SH-SY5Y (cell line): ENCODE measurements around the gene ABCF1.

Experiments
- GATA2 ChIP-seq: IDR thresholded peaks from 2 replicates; pipeline ENCODE4 v1.6.1; 2011; ENCODE audit warnings: mild to moderate bottlenecking, low read depth, low read length
- GATA3 ChIP-seq: IDR thresholded peaks from 2 replicates; pipeline ENCODE4 v1.6.1; 2011; ENCODE audit warnings: low read depth, mild to moderate bottlenecking, low read length, moderate library complexity

Gene ABCF1

DNA sequence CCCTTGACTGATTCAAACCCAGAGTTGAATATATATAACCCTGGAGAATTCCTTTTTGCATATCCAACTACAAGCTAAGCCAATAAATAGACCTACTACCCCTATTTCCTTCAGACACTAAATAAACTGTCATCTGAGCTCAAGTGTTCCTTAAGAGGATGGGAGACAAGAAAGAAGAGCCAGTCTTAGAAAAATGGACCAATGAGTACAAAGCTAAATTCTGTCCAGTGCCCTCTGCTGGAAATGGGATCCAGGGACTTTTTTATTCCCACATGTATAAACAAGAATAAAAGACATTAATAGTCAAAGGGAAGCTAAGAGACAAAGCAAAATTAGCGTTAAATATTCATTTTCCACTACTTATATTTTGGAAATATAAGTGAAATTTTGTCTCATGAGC lies 41.0 kb downstream of the ABCF1 start:
- TF ChIP-seq GATA3 (no peak), GATA2 (no peak)

DNA sequence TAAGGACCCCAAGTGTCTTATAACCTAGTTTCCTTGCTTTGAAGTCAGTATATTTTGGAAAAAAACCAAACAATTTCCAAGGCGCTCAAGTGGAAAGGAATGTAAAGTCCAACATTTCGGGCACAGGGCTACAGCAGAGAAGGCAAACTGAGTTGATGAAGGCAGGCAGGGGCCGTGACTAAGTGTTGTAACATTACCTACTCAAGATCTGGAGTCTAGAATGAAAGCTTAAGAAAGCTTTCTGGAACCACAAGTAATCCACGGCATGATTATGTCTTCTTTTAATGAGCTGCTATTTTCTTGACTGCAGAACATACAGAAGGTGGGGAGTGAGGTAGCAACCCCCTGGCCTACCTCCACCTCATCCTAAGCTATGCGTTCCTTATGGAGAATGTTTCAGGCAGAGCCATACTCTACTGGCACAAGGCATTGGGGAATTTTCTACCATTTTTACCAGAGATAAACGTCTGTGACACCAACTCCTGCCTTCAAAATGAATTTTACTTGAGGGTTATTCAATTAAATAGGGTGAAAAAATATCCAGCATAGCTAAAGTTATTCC lies 41.5 kb downstream of the ABCF1 start:
- no peak for TF ChIP-seq GATA3
- TF ChIP-seq GATA2 = no peak

DNA sequence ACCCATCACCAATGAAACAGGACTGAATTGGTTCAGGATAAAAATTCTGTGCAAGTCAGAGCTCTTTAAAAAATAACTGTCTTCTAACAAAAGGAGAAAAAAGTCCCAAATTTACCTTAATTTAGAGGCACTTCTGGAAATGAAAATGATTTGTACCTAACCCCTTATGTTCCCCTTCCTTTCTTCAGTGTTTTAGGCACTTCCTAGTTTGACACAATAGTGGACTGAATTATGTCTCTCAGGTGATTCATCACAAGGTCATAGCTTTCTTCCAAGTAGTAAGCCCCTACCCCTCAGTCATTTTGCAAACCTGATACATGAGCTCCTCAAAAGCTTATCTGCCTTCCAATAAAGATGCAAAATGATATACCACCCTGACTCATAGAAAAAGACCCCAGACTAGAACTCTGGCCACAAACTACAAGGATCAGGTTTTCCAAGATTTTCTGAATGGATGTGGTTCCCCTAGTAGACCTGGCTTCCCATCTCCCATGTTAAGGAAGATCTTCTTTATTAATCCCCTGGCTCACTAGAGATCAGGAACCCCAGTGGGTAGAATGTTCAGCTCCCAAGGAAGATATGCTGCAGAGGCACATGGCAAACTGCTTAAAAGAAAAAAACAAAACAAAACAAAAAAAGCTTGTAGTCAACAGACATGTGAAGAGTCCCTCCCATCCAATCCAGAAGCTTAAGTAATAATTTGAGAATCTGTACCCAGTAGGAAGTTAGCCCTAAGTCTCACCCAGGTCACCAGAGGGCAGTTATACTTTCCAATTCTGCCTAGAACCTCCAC lies 42.2 kb downstream of the ABCF1 start:
- no peak for TF ChIP-seq GATA3
- no peak for TF ChIP-seq GATA2

DNA sequence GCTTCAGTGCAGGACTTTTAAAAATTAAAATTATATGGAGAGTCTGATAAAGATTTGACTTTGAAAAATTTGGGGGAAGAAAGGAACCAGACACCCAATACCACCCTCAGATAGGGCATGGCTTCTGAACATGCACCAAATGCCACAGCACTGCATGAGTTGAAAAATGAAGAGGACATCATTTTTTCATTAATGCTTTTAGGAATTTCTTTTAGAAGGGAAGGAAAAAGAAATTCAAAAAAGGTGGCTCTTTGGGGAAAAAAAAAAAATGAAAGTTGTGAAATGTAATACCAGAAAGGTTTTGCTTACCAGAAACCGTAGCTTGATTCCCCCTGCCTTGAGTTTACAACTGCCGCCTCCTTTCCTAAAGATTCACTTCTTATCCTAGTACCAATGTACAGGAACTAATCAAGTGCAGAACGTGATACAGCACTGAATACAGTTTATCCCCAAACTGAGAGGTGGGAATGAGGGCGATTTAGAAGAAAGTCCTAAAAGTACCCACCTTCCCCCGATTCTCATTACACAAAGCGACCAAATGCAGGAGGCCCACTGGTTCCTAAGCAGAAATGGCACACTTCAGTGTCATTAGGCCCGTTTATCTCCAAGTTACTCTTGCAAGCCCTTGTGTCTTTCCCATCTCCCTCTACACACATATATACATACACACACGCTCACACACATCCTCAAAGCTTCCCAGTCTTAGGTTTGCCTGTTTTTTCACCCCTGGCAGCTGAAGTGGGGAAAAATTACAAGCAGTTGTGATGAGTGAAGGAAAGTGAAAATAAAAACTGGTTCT lies 43.0 kb downstream of the ABCF1 start:
- TF ChIP-seq GATA2 = no peak
- TF ChIP-seq GATA3 = no peak

DNA sequence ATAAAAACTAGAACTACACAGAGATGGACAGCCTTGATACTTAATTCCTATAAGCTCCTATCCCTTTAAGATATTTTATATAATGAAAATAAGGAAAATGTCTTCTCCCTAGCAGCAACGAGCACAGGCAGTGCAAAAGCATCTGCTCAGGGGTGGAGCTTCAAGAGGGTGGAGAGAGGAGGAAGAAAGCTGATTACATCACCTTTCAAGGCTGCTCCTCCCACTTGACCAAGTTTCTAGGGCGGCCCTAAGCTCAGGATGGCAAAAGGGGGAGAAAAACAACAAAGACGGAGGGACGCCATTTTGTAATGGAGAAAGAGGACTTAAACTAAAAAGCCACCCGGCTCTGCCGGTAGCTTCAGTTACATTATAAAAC lies 43.6 kb downstream of the ABCF1 start:
- TF ChIP-seq GATA3 (no peak), GATA2 (no peak)

DNA sequence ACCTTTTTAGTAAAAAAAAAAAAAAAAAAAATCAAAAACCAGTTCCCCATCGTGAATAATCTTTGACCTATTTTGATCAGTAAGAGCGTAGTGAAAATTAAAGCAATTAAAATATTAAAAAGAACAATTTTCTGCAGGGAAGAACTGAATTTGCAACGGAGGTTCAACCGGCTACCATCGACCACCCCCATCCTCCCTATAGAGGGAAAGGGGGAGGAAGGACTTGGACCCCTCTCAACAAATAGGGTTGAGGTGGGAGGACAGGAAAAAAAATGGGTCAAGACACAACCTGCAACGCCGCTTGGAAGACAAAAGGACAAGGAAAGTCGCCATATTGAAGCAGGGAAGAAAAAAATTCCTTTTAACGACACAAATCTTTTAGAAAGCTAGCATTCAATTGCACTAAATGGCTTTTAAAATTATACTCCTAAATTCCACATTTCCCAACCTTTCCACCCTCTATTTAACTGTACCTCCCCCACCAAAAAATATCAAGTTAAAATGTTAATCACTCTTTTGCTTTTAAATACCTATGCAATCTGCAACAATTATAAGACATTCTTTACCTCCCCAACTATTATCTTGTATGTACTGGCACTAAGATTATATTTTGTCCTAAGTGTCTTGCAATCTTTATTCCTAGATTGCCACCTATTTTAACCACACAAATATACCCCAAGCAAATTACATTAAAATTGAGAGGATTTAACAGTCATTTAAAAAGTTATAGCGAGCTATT lies 44.1 kb downstream of the ABCF1 start:
- TF ChIP-seq GATA2 = no peak
- no peak for TF ChIP-seq GATA3

DNA sequence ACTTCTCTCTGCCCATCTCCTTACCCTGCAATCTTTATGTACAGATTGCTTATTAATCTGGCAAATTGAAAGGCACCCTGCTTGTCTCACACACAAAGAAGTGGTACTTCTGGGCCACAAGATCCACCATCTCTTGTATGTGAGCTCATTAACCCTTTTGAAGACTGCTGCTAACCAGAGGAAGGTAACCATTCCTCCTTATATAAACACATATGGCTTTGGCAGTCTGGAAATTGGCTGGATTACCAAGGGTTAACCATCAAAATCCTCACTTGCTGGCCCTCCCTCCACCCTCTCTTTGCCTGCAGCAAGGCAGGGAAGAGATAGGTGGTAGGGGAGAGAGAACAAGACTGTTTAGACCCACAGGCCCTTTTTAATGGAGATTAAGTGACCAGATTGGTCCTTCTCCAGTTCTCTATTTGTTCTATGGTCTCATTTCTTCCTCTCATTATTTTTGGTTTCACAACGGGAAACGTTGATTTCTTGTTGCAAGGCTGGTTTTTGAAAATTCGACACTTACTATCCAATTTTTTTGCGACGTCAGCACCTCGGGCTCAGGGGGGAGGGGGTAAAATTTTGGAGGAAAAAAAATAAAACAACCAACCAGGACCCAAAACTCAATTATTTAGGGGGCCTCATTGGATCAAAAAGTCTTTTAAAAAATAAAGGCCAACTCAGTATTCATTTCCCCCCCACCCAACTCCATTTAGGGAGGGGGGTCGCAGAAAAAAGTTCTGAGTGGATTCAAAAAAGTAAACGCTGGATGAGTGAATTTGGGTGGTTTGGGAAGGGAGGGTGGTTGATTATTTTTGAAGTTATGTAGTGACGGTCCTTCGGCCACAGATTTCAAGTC lies 44.9 kb downstream of the ABCF1 start:
- TF ChIP-seq GATA3 (no peak), GATA2 (peak; percentile 43; the same call in 1 of the 2 replicates)

DNA sequence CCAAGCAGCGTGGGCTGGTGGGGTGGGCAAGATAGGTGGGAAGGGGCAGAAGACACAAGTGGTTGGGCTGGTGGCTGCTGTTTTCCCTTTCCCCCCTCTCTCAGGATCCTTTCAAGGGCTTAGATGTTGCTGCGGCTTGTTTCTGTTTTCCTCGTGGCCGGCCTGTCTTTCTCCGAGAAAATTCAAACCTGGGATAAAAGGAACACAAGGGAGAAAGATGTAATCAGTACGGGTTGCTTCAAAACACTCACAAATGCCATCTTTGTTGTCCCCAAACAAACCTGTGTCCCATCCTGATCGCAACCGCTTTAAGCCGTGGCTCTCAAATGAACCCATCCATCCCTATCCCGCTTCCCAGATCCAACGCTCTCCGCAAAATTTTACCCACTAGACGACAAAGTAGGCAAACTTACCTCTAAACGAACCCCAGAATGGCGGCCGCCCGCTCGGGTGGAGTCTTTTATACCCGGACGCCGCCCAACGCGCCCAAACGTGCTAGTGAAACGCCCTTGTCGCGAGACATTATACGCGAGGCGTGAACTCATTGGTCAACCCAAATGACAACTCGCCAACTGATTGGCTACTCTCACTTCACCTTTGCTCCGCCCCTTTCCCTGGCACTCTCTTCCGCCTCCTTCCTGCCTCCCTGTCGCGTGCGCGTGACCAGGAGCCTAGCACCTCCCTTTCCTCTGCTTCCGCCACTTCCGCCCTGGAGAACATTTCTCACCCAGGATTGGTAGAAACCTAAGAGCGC lies 45.7 kb downstream of the ABCF1 start, which contains the start of gene PPP1R10:
TSS of gene PPP1R10 (minus strand) at position 433 of the 754 bp plus-strand sequence. CDS start 7,299 bp downstream, outside the sequence.
- no peak for TF ChIP-seq GATA3
- TF ChIP-seq GATA2 = peak; percentile 67

DNA sequence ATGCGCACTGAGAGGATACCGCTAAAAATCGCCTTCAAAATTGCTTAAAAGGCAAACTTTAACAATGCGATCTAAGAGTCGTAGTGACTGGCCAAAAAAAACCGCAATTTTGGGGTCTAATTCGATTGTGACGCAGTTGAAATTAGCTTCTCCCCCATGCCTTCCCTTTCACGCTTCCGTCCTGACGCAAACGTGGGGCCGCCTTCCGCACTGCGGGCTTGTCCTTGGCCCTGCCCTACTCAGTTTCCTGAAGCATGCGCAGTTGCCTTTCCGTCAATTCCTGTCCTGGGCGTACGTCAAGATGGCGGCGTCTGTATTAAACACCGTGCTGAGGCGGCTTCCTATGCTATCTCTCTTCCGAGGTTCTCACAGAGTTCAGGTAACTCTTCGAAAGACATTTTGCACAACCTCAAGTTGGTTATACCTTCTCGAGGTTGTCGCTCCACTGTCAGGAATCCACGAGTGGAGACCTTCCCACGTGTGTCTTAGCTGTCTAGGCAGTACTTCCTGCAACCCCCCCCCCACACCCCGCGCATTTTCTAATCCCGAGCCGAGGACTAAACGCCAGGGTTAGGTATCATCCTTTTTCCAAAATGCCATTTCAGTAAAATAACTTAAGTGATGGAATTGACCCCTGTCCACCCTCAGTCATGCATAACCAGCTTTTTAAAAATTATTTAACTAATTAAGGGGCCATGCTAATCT lies 46.5 kb downstream of the ABCF1 start, which contains the start of gene MRPS18B:
TSS of gene MRPS18B (plus strand) at position 276 of the 705 bp plus-strand sequence. CDS start at position 302, 26 bp downstream.
- TF ChIP-seq GATA2 (no peak), GATA3 (no peak)

DNA sequence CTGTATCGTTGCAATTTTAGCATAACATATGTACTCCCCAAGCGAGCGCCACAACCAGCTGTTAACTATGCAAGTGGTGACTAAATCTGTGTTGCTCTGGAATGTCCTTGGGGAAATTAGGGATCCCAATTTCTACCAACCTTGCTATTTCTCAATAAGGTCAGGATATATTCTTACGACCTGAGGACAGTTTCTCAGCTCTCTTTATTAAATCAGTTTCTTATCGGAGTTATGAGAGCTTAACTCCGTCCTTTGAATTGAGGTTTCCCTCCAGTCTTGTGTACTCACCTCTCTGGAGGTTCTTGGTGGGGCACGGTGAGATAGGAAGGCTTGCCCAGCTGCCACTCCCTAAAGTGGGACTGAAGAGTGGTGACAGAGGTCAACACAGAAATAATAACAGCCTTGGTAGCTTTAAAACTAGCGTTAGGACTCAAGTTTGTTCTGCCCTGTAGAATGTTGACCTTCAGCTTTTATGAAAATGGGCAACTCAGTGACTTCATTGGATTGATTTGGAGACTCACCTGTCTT lies 47.1 kb downstream of the ABCF1 start:
- no peak for TF ChIP-seq GATA3
- TF ChIP-seq GATA2 = no peak

DNA sequence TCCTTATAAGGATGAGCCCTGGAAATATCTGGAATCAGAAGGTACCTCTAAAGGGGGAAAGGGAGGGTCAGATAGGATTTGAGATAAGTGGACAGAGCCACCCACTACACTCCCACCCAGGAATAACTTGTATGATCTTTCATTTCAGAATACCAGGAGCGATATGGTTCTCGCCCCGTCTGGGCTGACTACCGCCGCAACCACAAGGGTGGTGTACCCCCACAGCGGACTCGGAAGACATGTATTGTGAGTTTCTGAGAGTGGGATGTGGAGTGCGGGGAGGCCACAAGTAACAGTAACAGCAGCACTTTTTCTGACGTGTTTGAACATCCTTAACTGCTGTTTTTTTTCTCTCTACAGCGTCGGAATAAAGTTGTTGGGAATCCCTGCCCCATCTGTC lies 48.3 kb downstream of the ABCF1 start:
- no peak for TF ChIP-seq GATA2
- no peak for TF ChIP-seq GATA3
